Measurements from ENCODE around the gene DCUN1D3. TPM values are rescaled to one million over a fixed set of nuclear protein-coding genes. Genes with fewer than 3 reads are reported as not detected.

Gene DCUN1D3
- total and polyA plus RNA-seq, 8 donors: 1.4 to 25.7 (median 7.7) TPM

DNA sequence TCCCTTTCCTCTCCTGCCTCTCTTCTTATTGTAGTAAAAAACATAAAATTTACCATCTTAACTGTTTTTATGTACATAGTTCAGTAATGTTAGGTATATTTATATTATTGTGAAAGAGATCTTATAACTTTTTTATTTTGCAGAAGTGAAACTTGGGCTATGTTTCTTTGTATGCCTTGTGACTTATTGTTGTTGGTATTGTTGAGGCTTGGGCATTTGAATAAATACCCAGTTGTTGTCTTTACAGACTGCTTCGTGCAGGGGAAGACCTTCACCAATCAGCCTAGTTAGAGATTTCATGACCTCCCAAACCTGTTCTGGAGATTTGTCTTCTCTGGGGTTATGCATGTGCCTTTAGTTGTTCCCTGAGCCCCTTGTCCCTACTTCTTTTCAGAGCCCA is 61.9 kb downstream of the DCUN1D3 start:
- H3K4me3 ChIP-seq: no peak overlapping the region
- no peaks in the 10 kb centered on the region for H3K27me3 ChIP-seq
- 58 to 86% (median 80%) methylated on average over 1 of the region's 1 CpG for WGBS, 5 donors
- H3K9me3 ChIP-seq: peaks cover 0 to 4% (median 0%) of the 10 kb centered on the region in 4 donors
- TF ChIP-seq, protein P1, sequence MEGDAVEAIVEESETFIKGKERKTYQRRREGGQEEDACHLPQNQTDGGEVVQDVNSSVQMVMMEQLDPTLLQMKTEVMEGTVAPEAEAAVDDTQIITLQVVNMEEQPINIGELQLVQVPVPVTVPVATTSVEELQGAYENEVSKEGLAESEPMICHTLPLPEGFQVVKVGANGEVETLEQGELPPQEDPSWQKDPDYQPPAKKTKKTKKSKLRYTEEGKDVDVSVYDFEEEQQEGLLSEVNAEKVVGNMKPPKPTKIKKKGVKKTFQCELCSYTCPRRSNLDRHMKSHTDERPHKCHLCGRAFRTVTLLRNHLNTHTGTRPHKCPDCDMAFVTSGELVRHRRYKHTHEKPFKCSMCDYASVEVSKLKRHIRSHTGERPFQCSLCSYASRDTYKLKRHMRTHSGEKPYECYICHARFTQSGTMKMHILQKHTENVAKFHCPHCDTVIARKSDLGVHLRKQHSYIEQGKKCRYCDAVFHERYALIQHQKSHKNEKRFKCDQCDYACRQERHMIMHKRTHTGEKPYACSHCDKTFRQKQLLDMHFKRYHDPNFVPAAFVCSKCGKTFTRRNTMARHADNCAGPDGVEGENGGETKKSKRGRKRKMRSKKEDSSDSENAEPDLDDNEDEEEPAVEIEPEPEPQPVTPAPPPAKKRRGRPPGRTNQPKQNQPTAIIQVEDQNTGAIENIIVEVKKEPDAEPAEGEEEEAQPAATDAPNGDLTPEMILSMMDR (IDR thresholded peaks at IDR 0.05): no peak
- TF ChIP-seq EP300 (IDR thresholded peaks at IDR 0.05) (no peak), POLR2AphosphoS5 (IDR thresholded peaks at IDR 0.05) (no peak), POLR2A (IDR thresholded peaks at IDR 0.05) (no peak)
- H3K27ac ChIP-seq: no peak overlapping the region
- intact Hi-C loops (cut with DNase I; ENCODE audit: low total_unique reads): no loop called here
- no peak for DNase-seq
- no peaks in the 10 kb centered on the region for H3K4me1 ChIP-seq
- peaks cover 3 to 69% (median 56%) of the 10 kb centered on the region in 4 donors for H3K36me3 ChIP-seq

DNA sequence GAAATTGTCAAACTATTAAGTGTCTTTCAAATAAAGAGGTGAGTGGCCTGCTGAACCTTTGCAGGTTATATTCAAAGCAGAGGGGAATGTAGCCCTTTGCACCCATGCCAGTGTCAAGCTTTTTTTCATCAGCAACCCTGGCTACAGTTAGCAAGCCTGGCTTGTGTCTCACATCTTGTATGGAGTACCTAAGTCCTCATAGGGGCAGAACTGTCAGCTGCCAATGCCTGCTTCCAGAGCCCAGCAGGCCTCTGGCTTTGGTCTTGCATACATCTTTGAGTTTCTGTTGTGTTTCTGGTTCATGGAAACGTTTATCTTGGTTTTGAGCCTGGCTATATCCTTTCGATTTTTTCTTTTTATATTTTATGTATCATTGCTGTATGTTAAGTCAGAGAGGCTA is 67.1 kb downstream of the DCUN1D3 start:
- H3K4me3 ChIP-seq: no peak overlapping the region
- no peak overlapping the region for H3K27ac ChIP-seq
- H3K4me1 ChIP-seq: no peaks in the 10 kb centered on the region
- DNase-seq: no peak
- WGBS, 5 donors: 68 to 88% (median 85%) methylated on average over 2 of the region's 2 CpGs
- H3K27me3 ChIP-seq: no peaks in the 10 kb centered on the region
- intact Hi-C loops (cut with DNase I; ENCODE audit: low total_unique reads): no loop called here
- H3K9me3 ChIP-seq: peaks cover 0 to 4% (median 0%) of the 10 kb centered on the region in 4 donors
- TF ChIP-seq POLR2A (IDR thresholded peaks at IDR 0.05): no peak
- no peak for TF ChIP-seq EP300 (IDR thresholded peaks at IDR 0.05)
- TF ChIP-seq, protein P1 (IDR thresholded peaks at IDR 0.05): no peak
- no peak for TF ChIP-seq POLR2AphosphoS5 (IDR thresholded peaks at IDR 0.05)
- peaks cover 3 to 61% (median 52%) of the 10 kb centered on the region in 4 donors for H3K36me3 ChIP-seq

DNA sequence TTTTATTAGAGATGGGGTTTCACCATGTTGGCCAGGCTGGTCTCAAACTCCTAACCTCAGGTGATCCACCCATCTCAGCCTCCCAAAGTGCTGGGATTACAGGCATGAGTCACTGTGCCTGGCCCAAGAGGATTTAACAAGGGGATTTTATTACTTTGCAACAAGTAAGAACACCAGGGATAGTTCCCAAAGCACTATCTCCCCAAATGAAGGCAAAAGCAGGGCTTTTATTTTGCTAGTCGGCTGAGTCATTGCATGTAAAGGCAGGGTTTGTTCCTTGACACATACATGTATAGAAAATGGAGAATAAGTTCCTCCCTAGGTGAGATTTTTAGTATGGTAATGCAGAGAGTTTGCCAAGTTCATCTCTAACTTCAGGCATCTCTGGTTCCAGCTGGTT is 69.8 kb downstream of the DCUN1D3 start:
- intact Hi-C loops (cut with DNase I; ENCODE audit: low total_unique reads): no loop called here
- 80 to 94% (median 85%) methylated on average over 1 of the region's 1 CpG for WGBS, 5 donors
- DNase-seq: no peak
- TF ChIP-seq POLR2A (IDR thresholded peaks at IDR 0.05) (no peak), POLR2AphosphoS5 (IDR thresholded peaks at IDR 0.05) (no peak), EP300 (IDR thresholded peaks at IDR 0.05) (no peak)
- TF ChIP-seq, protein P1 (IDR thresholded peaks at IDR 0.05): no peak
- H3K4me1 ChIP-seq: peaks cover 0 to 11% (median 0%) of the 10 kb centered on the region in 4 donors
- H3K27me3 ChIP-seq: no peaks in the 10 kb centered on the region
- H3K36me3 ChIP-seq: peaks cover 3 to 49% (median 44%) of the 10 kb centered on the region in 4 donors
- H3K4me3 ChIP-seq: no peak overlapping the region
- H3K9me3 ChIP-seq: no peaks in the 10 kb centered on the region
- no peak overlapping the region for H3K27ac ChIP-seq

DNA sequence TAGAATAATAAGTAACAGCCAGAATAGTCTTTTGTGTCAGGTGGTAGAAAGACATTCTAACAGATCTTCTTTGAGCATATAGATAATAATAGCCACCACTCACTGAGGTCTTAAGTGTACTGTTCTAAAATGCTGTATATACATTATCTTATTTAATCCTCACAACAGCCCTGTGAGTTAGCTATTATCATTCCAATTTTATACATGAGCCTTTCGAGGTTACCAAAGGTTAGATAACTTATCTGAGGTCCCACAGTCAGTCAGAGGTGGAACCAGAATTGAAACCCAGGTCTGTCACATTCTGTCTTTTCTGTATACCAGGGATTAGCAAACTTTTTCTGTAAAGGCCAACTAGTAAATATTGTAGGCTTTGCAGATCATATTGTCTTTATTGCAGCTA is 70.6 kb downstream of the DCUN1D3 start:
- intact Hi-C loops (cut with DNase I; ENCODE audit: low total_unique reads): no loop called here
- Histone ChIP-seq H3K27me3 (no peaks in the 10 kb centered on the region), H3K27ac (no peak overlapping the region), H3K9me3 (no peaks in the 10 kb centered on the region), H3K4me1 (peaks cover 0 to 12% (median 0%) of the 10 kb centered on the region in 4 donors), H3K4me3 (no peak overlapping the region), H3K36me3 (peaks cover 0 to 47% (median 40%) of the 10 kb centered on the region in 4 donors)
- DNase-seq: no peak
- no peak for TF ChIP-seq EP300 (IDR thresholded peaks at IDR 0.05)
- no peak for TF ChIP-seq POLR2A (IDR thresholded peaks at IDR 0.05)
- TF ChIP-seq POLR2AphosphoS5 (IDR thresholded peaks at IDR 0.05): no peak
- TF ChIP-seq, protein P1 (IDR thresholded peaks at IDR 0.05): no peak
- 49 to 88% (median 64%) methylated on average over 1 of the region's 1 CpG for WGBS, 5 donors
